GM21381 (cell line): ENCODE data around the gene USH2A.

Experiments used
- ATAC-seq: cut with Tn5 transposase; IDR thresholded peaks from one replicate; pipeline ENCODE4 v1.9.1; 2021; ENCODE audit warnings: mild to moderate bottlenecking, moderate library complexity; ENCODE audit not compliant: unreplicated experiment

Gene USH2A

GRCh38 chr1:215807911-215808436 lies 615.3 kb downstream of the USH2A start:
- no peak for ATAC-seq

- ATAC-seq = no peak
These were observed 616.0 kb downstream of the USH2A start for GRCh38 chr1:215807218-215807617.

GRCh38 chr1:215797859-215798258 lies 625.4 kb downstream of the USH2A start:
- ATAC-seq = no peak

GRCh38 chr1:215794156-215794555 lies 629.1 kb downstream of the USH2A start:
- no peak for ATAC-seq

- no peak for ATAC-seq
These were observed 630.1 kb downstream of the USH2A start for GRCh38 chr1:215793180-215793579.

GRCh38 chr1:215792446-215792845 lies 630.8 kb downstream of the USH2A start:
- ATAC-seq = no peak

- no peak for ATAC-seq
These were observed 633.3 kb downstream of the USH2A start for GRCh38 chr1:215789981-215790380.

- ATAC-seq = no peak
These were observed 636.3 kb downstream of the USH2A start for GRCh38 chr1:215786997-215787396.

- ATAC-seq = no peak
These were observed 642.6 kb downstream of the USH2A start for GRCh38 chr1:215780641-215781040.

- no peak for ATAC-seq
These were observed 643.1 kb downstream of the USH2A start for GRCh38 chr1:215780139-215780538.

GRCh38 chr1:215779729-215780128 lies 643.5 kb downstream of the USH2A start:
- no peak for ATAC-seq

- no peak for ATAC-seq
These were observed 645.8 kb downstream of the USH2A start for GRCh38 chr1:215777370-215777925.

- no peak for ATAC-seq
These were observed 646.9 kb downstream of the USH2A start for GRCh38 chr1:215776336-215776735.

- ATAC-seq = no peak
These were observed 651.1 kb downstream of the USH2A start for GRCh38 chr1:215772151-215772550.

- no peak for ATAC-seq
These were observed 654.9 kb downstream of the USH2A start for GRCh38 chr1:215768303-215768702.

- ATAC-seq = no peak
These were observed 655.5 kb downstream of the USH2A start for GRCh38 chr1:215767761-215768160.

- ATAC-seq = no peak
These were observed 656.7 kb downstream of the USH2A start for GRCh38 chr1:215766521-215766920.

- no peak for ATAC-seq
These were observed 657.4 kb downstream of the USH2A start for GRCh38 chr1:215765833-215766232.

- ATAC-seq = no peak
These were observed 661.8 kb downstream of the USH2A start for GRCh38 chr1:215761446-215761845.

GRCh38 chr1:215754112-215754511 lies 669.1 kb downstream of the USH2A start:
- ATAC-seq = no peak

- ATAC-seq = no peak
These were observed 673.8 kb downstream of the USH2A start for GRCh38 chr1:215749414-215749813.

- no peak for ATAC-seq
These were observed 674.8 kb downstream of the USH2A start for GRCh38 chr1:215748431-215748830.

- no peak for ATAC-seq
These were observed 678.8 kb downstream of the USH2A start for GRCh38 chr1:215744419-215744818.
